PC-3 (cell line): ENCODE results near the gene NDOR1. TPM values are rescaled to one million over a fixed set of nuclear protein-coding genes. Genes with fewer than 3 reads are reported as not detected.
A peak's percentile ranks its signal among the peaks of the same experiment; 100 is the strongest.

Experiments used
- ATAC-seq: fragments of 200-7000 bp; cut with Tn5 transposase; 2 replicates; pipeline ENCODE4 v1.9.1; 2020; ENCODE audit warnings: mild to moderate bottlenecking, moderate library complexity
- BruUV-seq: library from RNA; stranded (reverse); fragments of 400-500 nt; replicated peaks from 2 replicates; lab custom pipeline; 2021; lab: Mats Ljungman, UMichigan
- CTCF ChIA-PET: fragments of 300-600 bp; sonication (Branson Sonifier 250); formaldehyde crosslinking; loops from one replicate; lab custom pipeline; 2022; ENCODE audit warnings: antibody characterized with exemption; lab: Charles Lee
- POLR2A ChIA-PET: fragments of 300-600 bp; sonication (Branson Sonifier 250); formaldehyde crosslinking; loops from one replicate; lab custom pipeline; 2022; ENCODE audit warnings: antibody characterized with exemption; ENCODE audit not compliant: unreplicated experiment; lab: Charles Lee
- DNase-seq: peaks from one replicate; pipeline ENCODE4 v3.0.0-alpha.2; 2015
- H2AFZ ChIP-seq: fragments of 300-600 bp; sonication (generic); 2 replicates; pipeline ENCODE4 v1.6.0; 2016; ENCODE audit warnings: antibody characterized with exemption, low read length
- H3F3A ChIP-seq: fragments of 300-600 bp; sonication (generic); one replicate; pipeline ENCODE4 v1.6.0; 2017; ENCODE audit warnings: antibody characterized with exemption, low read length, control low read depth, mild to moderate bottlenecking; ENCODE audit not compliant: unreplicated experiment
- H3K27ac ChIP-seq: fragments of 300-600 bp; sonication (generic); 2 replicates; pipeline ENCODE4 v1.5.1; 2016; ENCODE audit warnings: mild to moderate bottlenecking, low read length
- H3K27me3 ChIP-seq: fragments of 300-600 bp; sonication (generic); 2 replicates; pipeline ENCODE4 v1.6.1; 2016; ENCODE audit warnings: low read length, mixed read lengths
- H3K36me3 ChIP-seq: fragments of 300-600 bp; sonication (generic); 2 replicates; pipeline ENCODE4 v1.6.1; 2016; ENCODE audit warnings: low read depth, mixed run types, low read length, mixed read lengths
- H3K4me1 ChIP-seq: fragments of 300-600 bp; sonication (generic); 2 replicates; pipeline ENCODE4 v1.5.1; 2016; ENCODE audit warnings: low read length; ENCODE audit not compliant: insufficient read depth
- H3K4me2 ChIP-seq: fragments of 300-600 bp; sonication (generic); 2 replicates; pipeline ENCODE4 v1.6.0; 2016; ENCODE audit warnings: low read length
- H3K4me3 ChIP-seq: fragments of 300-600 bp; sonication (generic); 2 replicates; pipeline ENCODE4 v1.5.1; 2016; ENCODE audit warnings: mild to moderate bottlenecking, low read length, mixed read lengths
- H3K79me2 ChIP-seq: fragments of 300-600 bp; sonication (generic); 2 replicates; pipeline ENCODE4 v1.6.1; 2017; ENCODE audit warnings: low read length, mixed read lengths
- H3K9ac ChIP-seq: fragments of 300-600 bp; sonication (generic); 2 replicates; pipeline ENCODE4 v1.6.0; 2016; ENCODE audit warnings: mild to moderate bottlenecking, low read length
- H3K9me2 ChIP-seq: fragments of 300-600 bp; sonication (generic); replicated peaks from 2 replicates; pipeline ENCODE4 v1.6.1; 2016; ENCODE audit warnings: mixed run types, low read length, mixed read lengths
- H3K9me3 ChIP-seq: fragments of 300-600 bp; sonication (generic); 2 replicates; pipeline ENCODE4 v1.6.1; 2016; ENCODE audit warnings: low read length, mixed read lengths
- H4K20me1 ChIP-seq: fragments of 300-600 bp; sonication (generic); 2 replicates; pipeline ENCODE4 v1.6.1; 2016; ENCODE audit warnings: low read length, mixed read lengths
- CTCF ChIP-seq: fragments of 300-600 bp; sonication (generic); conservative IDR thresholded peaks from 2 replicates; pipeline ENCODE4 v1.5.1; 2017; ENCODE audit warnings: antibody characterized with exemption, low read depth, mild to moderate bottlenecking, low read length
- EZH2 ChIP-seq: fragments of 300-600 bp; sonication (generic); IDR thresholded peaks from one replicate; pipeline ENCODE4 v1.6.1; 2017; ENCODE audit warnings: antibody characterized with exemption, mild to moderate bottlenecking, low read length; ENCODE audit not compliant: unreplicated experiment
- EZH2phosphoT487 ChIP-seq: fragments of 300-600 bp; sonication (generic); IDR thresholded peaks from 2 replicates; pipeline ENCODE4 v1.6.1; 2018; ENCODE audit warnings: mild to moderate bottlenecking, antibody characterized with exemption, low read length, borderline replicate concordance
- intact Hi-C: fragments of 100-400 bp; cut with micrococcal nuclease; formaldehyde crosslinking; loops from 2 replicates; pipeline ENCODE4 v1.9.0; 2023
- total RNA-seq: library from RNA; depleted of rRNA; stranded (reverse); fragments of >200 nt; gene quantifications from 2 replicates; pipeline ENCODE4 v1.2.3, GENCODE V29; 2014

The NDOR1 gene
- total RNA-seq, 1 experiment from 2014 or later = 25.7 TPM

DNA sequence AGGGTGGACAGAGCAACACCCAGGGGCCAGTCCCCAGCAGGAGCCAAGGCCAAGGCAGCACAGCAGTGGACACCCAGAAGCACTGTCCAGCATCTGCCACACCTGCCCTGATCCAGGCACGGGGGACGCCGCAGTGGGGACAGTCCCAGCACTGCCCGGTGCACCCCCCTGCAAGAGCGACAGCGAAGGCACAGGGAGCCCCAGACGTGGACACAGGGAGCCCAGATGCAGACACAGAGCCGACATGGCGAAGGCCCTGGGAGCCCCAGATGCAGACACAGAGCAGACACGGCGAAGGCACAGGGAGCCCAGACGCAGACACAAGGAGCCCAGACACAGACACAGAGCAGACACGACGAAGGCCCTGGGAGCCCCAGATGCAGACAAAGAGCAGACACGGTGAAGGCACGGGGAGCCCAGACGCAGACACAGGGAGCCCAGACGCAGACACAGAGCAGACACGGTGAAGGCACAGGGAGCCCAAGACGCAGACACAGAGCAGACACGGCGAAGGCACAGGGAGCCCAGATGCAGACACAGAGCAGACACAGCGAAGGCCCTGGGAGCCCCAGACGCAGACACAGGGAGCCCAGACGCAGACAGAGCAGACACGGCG, 21.4 kb upstream of the NDOR1 start:
- H3K4me1 ChIP-seq = peaks cover 15% of the 10 kb centered on the region
- no peaks in the 10 kb centered on the region for H3K9me3 ChIP-seq
- ChIA-PET CTCF (no interaction called here), POLR2A (no interaction called here)
- H3K27me3 ChIP-seq = no peaks in the 10 kb centered on the region
- TF ChIP-seq EZH2 = no peak
- DNase-seq (no peak), ATAC-seq (no peak)
- no peak overlapping the region for H2AFZ ChIP-seq
- no peaks in the 10 kb centered on the region for H4K20me1 ChIP-seq
- intact Hi-C loops = no loop called here
- H3K9ac ChIP-seq = no peak overlapping the region
- H3K79me2 ChIP-seq = peaks cover 28% of the 10 kb centered on the region
- no peaks in the 10 kb centered on the region for H3K9me2 ChIP-seq
- no TSS peak for BruUV-seq
- no peak overlapping the region for H3K4me2 ChIP-seq
- H3K36me3 ChIP-seq = no peaks in the 10 kb centered on the region
- H3F3A ChIP-seq = no peaks in the 10 kb centered on the region
- no peak overlapping the region for H3K27ac ChIP-seq
- no peak overlapping the region for H3K4me3 ChIP-seq

GRCh38 chr9:137184881-137185660, 20.4 kb upstream of the NDOR1 start:
- Histone ChIP-seq H2AFZ (no peak overlapping the region), H3F3A (no peaks in the 10 kb centered on the region), H3K79me2 (peaks cover 38% of the 10 kb centered on the region), H4K20me1 (peaks cover 8% of the 10 kb centered on the region), H3K9ac (no peak overlapping the region), H3K36me3 (no peaks in the 10 kb centered on the region), H3K9me3 (no peaks in the 10 kb centered on the region), H3K9me2 (no peaks in the 10 kb centered on the region), H3K4me2 (no peak overlapping the region), H3K4me3 (no peak overlapping the region), H3K27ac (no peak overlapping the region), H3K27me3 (no peaks in the 10 kb centered on the region), H3K4me1 (peaks cover 23% of the 10 kb centered on the region)
- ATAC-seq = no peak
- no peak for TF ChIP-seq EZH2
- intact Hi-C loops = loop anchor here (5.0 kb wide), 1 partner anchor 42 kb away; the partner anchor contains the start of genes CYSRT1 and RNF224
- POLR2A ChIA-PET = no interaction called here
- no TSS peak for BruUV-seq
- CTCF ChIA-PET = no interaction called here
- DNase-seq = no peak

DNA sequence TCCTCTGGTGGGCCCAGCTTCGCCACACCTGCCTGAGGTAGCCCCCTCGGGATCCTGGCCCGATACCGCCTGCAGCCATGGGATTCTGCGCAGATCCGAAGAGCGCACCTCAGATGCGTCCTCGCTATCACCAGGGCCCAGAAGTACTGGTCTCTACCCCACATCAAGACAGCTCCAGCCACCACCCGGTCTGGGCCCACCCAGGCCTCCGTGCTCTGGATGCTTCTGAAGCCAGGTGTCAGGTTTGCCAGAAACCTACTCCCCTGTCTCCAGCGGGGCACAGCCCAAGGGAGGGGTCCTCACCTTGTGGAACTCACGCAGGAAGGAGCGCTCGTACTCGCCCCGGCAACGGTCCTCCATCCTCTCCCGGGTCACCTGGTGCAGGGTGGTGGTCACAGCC, 19.6 kb upstream of the NDOR1 start:
- BruUV-seq = no TSS peak
- Histone ChIP-seq H3K4me1 (peaks cover 25% of the 10 kb centered on the region), H3K9ac (no peak overlapping the region), H3K4me2 (peak overlapping the region; percentile 96; the same call in 1 of the 2 replicates), H3K36me3 (no peaks in the 10 kb centered on the region), H3K79me2 (peaks cover 40% of the 10 kb centered on the region), H3K4me3 (no peak overlapping the region; the same call in 1 of the 2 replicates), H4K20me1 (peaks cover 11% of the 10 kb centered on the region), H2AFZ (no peak overlapping the region), H3K27ac (no peak overlapping the region), H3K9me2 (no peaks in the 10 kb centered on the region), H3K27me3 (no peaks in the 10 kb centered on the region), H3K9me3 (no peaks in the 10 kb centered on the region), H3F3A (no peaks in the 10 kb centered on the region)
- TF ChIP-seq EZH2phosphoT487 (no peak), CTCF (no peak), EZH2 (no peak)
- CTCF ChIA-PET = no interaction called here
- POLR2A ChIA-PET = no interaction called here
- no peak for DNase-seq
- no peak for ATAC-seq
- intact Hi-C loops = loop anchor here (5.0 kb wide), 1 partner anchor 41 kb away; the partner anchor contains the start of genes CYSRT1 and RNF224
